Fibroblast of skin of right biceps (primary cell): ENCODE data around the gene CDC45.
A peak's percentile ranks its signal among the peaks of the same experiment; 100 is the strongest.
"Not testable (repeated sequence)": the region's sequence is repeated elsewhere in the genome, so short reads cannot be mapped to it uniquely, and the experiment has no call there.

Experiments used
- DNase-seq: peaks from one replicate; pipeline ENCODE4 v3.0.0-alpha.2; 2013

CDC45 gene

GRCh38 chr22:19479355-19480172 lies at the start of gene CDC45:
TSS of gene CDC45 (plus strand) at chr22:19479920. CDS start at chr22:19479969, 49 bp downstream.
- peak; percentile 98 for DNase-seq

- DNase-seq, result peak; percentile 73
Observed at GRCh38 chr22:19429950-19430889, 49.5 kb upstream of the CDC45 start.

GRCh38 chr22:19430890-19431541 lies 48.7 kb upstream of the CDC45 start:
- DNase-seq, result peak; percentile 30

GRCh38 chr22:19431649-19432132 lies 48.0 kb upstream of the CDC45 start, which contains the start of gene HIRA:
TSS of gene HIRA (minus strand) at chr22:19431733. CDS start at chr22:19431476, 257 bp downstream.
- DNase-seq, result peak; percentile 78

GRCh38 chr22:19432133-19432851 lies 47.4 kb upstream of the CDC45 start, which contains the start of gene MRPL40:
TSS of gene MRPL40 (plus strand) at chr22:19432545. CDS start at chr22:19432555, 10 bp downstream.
- peak; percentile 94 for DNase-seq

- DNase-seq, result no peak
Observed at GRCh38 chr22:19434401-19434800, 45.3 kb upstream of the CDC45 start.

GRCh38 chr22:19434829-19435580 lies 44.7 kb upstream of the CDC45 start:
- no peak for DNase-seq

- DNase-seq, result not testable (repeated sequence)
Observed at GRCh38 chr22:19436444-19437161, 43.1 kb upstream of the CDC45 start.

GRCh38 chr22:19438298-19438697 lies 41.4 kb upstream of the CDC45 start:
- DNase-seq, result no peak

GRCh38 chr22:19440411-19441195 lies 39.1 kb upstream of the CDC45 start:
- no peak for DNase-seq

GRCh38 chr22:19442166-19442565 lies 37.6 kb upstream of the CDC45 start:
- DNase-seq, result no peak

- no peak for DNase-seq
Observed at GRCh38 chr22:19443544-19444211, 36.0 kb upstream of the CDC45 start.

GRCh38 chr22:19445279-19445982 lies 34.3 kb upstream of the CDC45 start:
- not testable (repeated sequence) for DNase-seq

GRCh38 chr22:19446603-19447329 lies 33.0 kb upstream of the CDC45 start:
- no peak for DNase-seq

- DNase-seq, result peak; percentile 92
Observed at GRCh38 chr22:19447330-19448075, 32.2 kb upstream of the CDC45 start, which contains the start of gene C22orf39. TSS of gene C22orf39 (minus strand) at chr22:19447711. CDS start at chr22:19447688, 23 bp downstream.

GRCh38 chr22:19448076-19448607 lies 31.6 kb upstream of the CDC45 start:
- DNase-seq, result peak; percentile 72
